Loucy (cell line): Measurements from ENCODE around the gene UTF1.

Experiments
- H2AFZ ChIP-seq: fragments of 200-600 bp; sonication (generic); 2 replicates; pipeline ENCODE4 v1.6.0; 2016; ENCODE audit warnings: antibody characterized with exemption, mild to moderate bottlenecking, low read length, moderate library complexity
- H3F3A ChIP-seq: fragments of 200-600 bp; 2 replicates; pipeline ENCODE4 v1.6.0; 2016; ENCODE audit warnings: antibody characterized with exemption, low read depth, mild to moderate bottlenecking
- H3K27me3 ChIP-seq: fragments of 200-600 bp; sonication (generic); 2 replicates; pipeline ENCODE4 v1.6.1; 2014; ENCODE audit warnings: low read length, mild to moderate bottlenecking; ENCODE audit not compliant: insufficient read depth, poor library complexity, severe bottlenecking
- H3K36me3 ChIP-seq: fragments of 200-600 bp; sonication (generic); 2 replicates; pipeline ENCODE4 v1.6.1; 2016; ENCODE audit warnings: low read length; ENCODE audit not compliant: insufficient read depth
- H3K4me1 ChIP-seq: fragments of 200-600 bp; sonication (generic); 2 replicates; pipeline ENCODE4 v1.5.1; 2014; ENCODE audit warnings: low read length, mild to moderate bottlenecking; ENCODE audit not compliant: insufficient read depth, poor library complexity, severe bottlenecking
- H3K4me2 ChIP-seq: fragments of 200-600 bp; sonication (generic); 2 replicates; pipeline ENCODE4 v1.6.0; 2014; ENCODE audit warnings: antibody characterized with exemption, low read length, low read depth, mild to moderate bottlenecking; ENCODE audit not compliant: poor library complexity, severe bottlenecking
- H3K4me3 ChIP-seq: fragments of 200-600 bp; sonication (generic); 2 replicates; pipeline ENCODE4 v1.5.1; 2014; ENCODE audit warnings: low read length, mild to moderate bottlenecking, mixed read lengths; ENCODE audit not compliant: poor library complexity, severe bottlenecking
- H3K79me2 ChIP-seq: fragments of 200-600 bp; sonication (generic); 2 replicates; pipeline ENCODE4 v1.6.1; 2014; ENCODE audit warnings: low read length; ENCODE audit not compliant: insufficient read depth
- H3K9ac ChIP-seq: fragments of 200-600 bp; sonication (generic); 2 replicates; pipeline ENCODE4 v1.6.0; 2014; ENCODE audit warnings: mild to moderate bottlenecking, low read depth, low read length, moderate library complexity; ENCODE audit not compliant: poor library complexity, severe bottlenecking
- H3K9me2 ChIP-seq: fragments of 200-600 bp; sonication (generic); replicated peaks from 2 replicates; pipeline ENCODE4 v1.6.1; 2016; ENCODE audit warnings: low read depth, low read length, mixed read lengths
- H3K9me3 ChIP-seq: fragments of 200-600 bp; sonication (generic); 2 replicates; pipeline ENCODE4 v1.6.1; 2014; ENCODE audit warnings: mild to moderate bottlenecking, antibody characterized with exemption, low read length, low read depth; ENCODE audit not compliant: insufficient read depth
- H4K20me1 ChIP-seq: fragments of 200-600 bp; sonication (generic); 2 replicates; pipeline ENCODE4 v1.6.0; 2014; ENCODE audit warnings: antibody characterized with exemption, low read length, mild to moderate bottlenecking; ENCODE audit not compliant: insufficient read depth, poor library complexity, severe bottlenecking
- CTCF ChIP-seq: fragments of 200-600 bp; sonication (generic); conservative IDR thresholded peaks from 2 replicates; pipeline ENCODE4 v1.5.1; 2014; ENCODE audit warnings: mild to moderate bottlenecking, antibody characterized with exemption, low read length
- EZH2phosphoT487 ChIP-seq: fragments of 200-600 bp; IDR thresholded peaks from 2 replicates; pipeline ENCODE4 v1.6.1; 2018; ENCODE audit warnings: antibody characterized with exemption, mild to moderate bottlenecking, moderate library complexity, borderline replicate concordance

Gene UTF1

GRCh38 chr10:133196221-133196915 is 33.6 kb upstream of the UTF1 start:
- Histone ChIP-seq H3K4me2 (no peak overlapping the region), H3K79me2 (no peaks in the 10 kb centered on the region), H3K9me3 (peaks cover 10% of the 10 kb centered on the region; the same call in 1 of the 2 replicates), H3K27me3 (no peaks in the 10 kb centered on the region), H3K9ac (no peak overlapping the region), H3K36me3 (no peaks in the 10 kb centered on the region), H2AFZ (no peak overlapping the region), H3F3A (no peaks in the 10 kb centered on the region), H3K4me3 (no peak overlapping the region), H3K4me1 (no peaks in the 10 kb centered on the region), H3K9me2 (no peaks in the 10 kb centered on the region), H4K20me1 (no peaks in the 10 kb centered on the region)
- TF ChIP-seq EZH2phosphoT487 (no peak), CTCF (no peak)

- Histone ChIP-seq H3K4me1 (no peaks in the 10 kb centered on the region), H3F3A (no peaks in the 10 kb centered on the region), H3K9me3 (peaks cover 7% of the 10 kb centered on the region; the same call in 1 of the 2 replicates), H3K79me2 (no peaks in the 10 kb centered on the region), H3K4me3 (no peak overlapping the region), H3K9ac (no peak overlapping the region), H3K27me3 (no peaks in the 10 kb centered on the region), H4K20me1 (no peaks in the 10 kb centered on the region), H2AFZ (no peak overlapping the region), H3K36me3 (no peaks in the 10 kb centered on the region), H3K9me2 (no peaks in the 10 kb centered on the region), H3K4me2 (no peak overlapping the region)
- no peak for TF ChIP-seq CTCF
- TF ChIP-seq EZH2phosphoT487, result no peak
These were observed 32.9 kb upstream of the UTF1 start for GRCh38 chr10:133196936-133197758.

- H3K27me3 ChIP-seq, result no peaks in the 10 kb centered on the region
- H3K4me2 ChIP-seq, result no peak overlapping the region
- no peaks in the 10 kb centered on the region for H3K79me2 ChIP-seq
- no peak overlapping the region for H2AFZ ChIP-seq
- peaks cover 9% of the 10 kb centered on the region; the same call in 1 of the 2 replicates for H3K9me3 ChIP-seq
- no peak overlapping the region for H3K4me3 ChIP-seq
- no peaks in the 10 kb centered on the region for H3K36me3 ChIP-seq
- no peaks in the 10 kb centered on the region for H3K9me2 ChIP-seq
- no peaks in the 10 kb centered on the region for H3F3A ChIP-seq
- H3K9ac ChIP-seq, result no peak overlapping the region
- no peaks in the 10 kb centered on the region for H3K4me1 ChIP-seq
- no peak for TF ChIP-seq CTCF
- TF ChIP-seq EZH2phosphoT487, result no peak
- H4K20me1 ChIP-seq, result no peaks in the 10 kb centered on the region
These were observed 32.2 kb upstream of the UTF1 start for GRCh38 chr10:133197786-133198185.
